ENCODE measurements around the gene PLLP. TPM values are rescaled to one million over a fixed set of nuclear protein-coding genes. Genes with fewer than 3 reads are reported as not detected.

PLLP gene
- total and polyA plus RNA-seq, 9 of the 15 experiments (the other 6 are each of a cell fraction or from before 2014, with no cell fraction given), result 0.09 to 0.96 (median 0.27) TPM

- TF ChIP-seq ATF4 (CRISPR knock-in tag; IDR thresholded peaks at IDR 0.05) (no peak), DPF2 (IDR thresholded peaks at IDR 0.05) (no peak), BRCA1 (IDR thresholded peaks at IDR 0.05) (no peak), BRCA1 (CRISPR knock-in tag; IDR thresholded peaks at IDR 0.05) (no peak), PHF8 (IDR thresholded peaks at IDR 0.05; ENCODE audit: borderline replicate concordance, low read length) (no peak), ZNF586 (CRISPR knock-in tag; conservative IDR thresholded peaks at IDR 0.05) (no peak), MAZ (CRISPR knock-in tag; conservative IDR thresholded peaks at IDR 0.05 in 1 of 2, IDR thresholded peaks at IDR 0.05 in 1 of 2) (0 out of 4 replicates have a peak, but pooled peaks have one; percentile 5 to 8), E2F6 (IDR thresholded peaks at IDR 0.05; ENCODE audit: borderline replicate concordance in 1 of 2, extremely low read depth in 1 of 2, insufficient read depth in 1 of 2, insufficient read length in 1 of 2, low read depth in 1 of 2, low read length in 1 of 2, poor library complexity in 1 of 2, severe bottlenecking in 1 of 2) (no peak), ZNF232 (CRISPR knock-in tag; IDR thresholded peaks at IDR 0.05) (no peak), STAG1 (CRISPR knock-in tag; IDR thresholded peaks at IDR 0.05; ENCODE audit: borderline replicate concordance) (peak; percentile 39; the same call in 1 of the 2 replicates), TEAD2 (tag; IDR thresholded peaks at IDR 0.05) (no peak), SP1 (CRISPR knock-in tag; IDR thresholded peaks at IDR 0.05) (no peak), HDAC8 (tag; IDR thresholded peaks at IDR 0.05) (no peak), NR0B1 (IDR thresholded peaks at IDR 0.05; ENCODE audit: partially characterized antibody) (no peak), NBN (IDR thresholded peaks at IDR 0.05; ENCODE audit: low read depth) (0 out of 2 replicates have a peak, but pooled peaks have one; percentile 48), CREB3L1 (IDR thresholded peaks at IDR 0.05; ENCODE audit: borderline replicate concordance, low read depth) (no peak), HEY1 (CRISPR knock-in tag; IDR thresholded peaks at IDR 0.05; ENCODE audit: borderline replicate concordance) (no peak), IFI16 (CRISPR knock-in tag; IDR thresholded peaks at IDR 0.05) (no peak), GTF2E2 (tag; IDR thresholded peaks at IDR 0.05) (peak; percentile 56; the same call in 1 of the 2 replicates), E2F4 (CRISPR knock-in tag; IDR thresholded peaks at IDR 0.05; ENCODE audit: low read depth) (no peak), ZNF766 (CRISPR knock-in tag; conservative IDR thresholded peaks at IDR 0.05) (0 out of 2 replicates have a peak, but pooled peaks have one; percentile 32), TCF15 (CRISPR knock-in tag; IDR thresholded peaks at IDR 0.05) (no peak)
These were observed 38.9 kb downstream of the PLLP start (continued) for GRCh38 chr16:57245472-57246113.

All from K562 (cell line).